CD4-positive, alpha-beta T cell (primary cell): ENCODE results near the gene ZNF516. TPM values are rescaled to one million over a fixed set of nuclear protein-coding genes. Genes with fewer than 3 reads are reported as not detected.

Experiments used
- ATAC-seq: fragments of 200-7000 bp; cut with Tn5 transposase; one replicate; pipeline ENCODE4 v1.10.0; 2022; ENCODE audit warnings: mild to moderate bottlenecking; ENCODE audit not compliant: poor library complexity
- CTCF ChIA-PET: fragments of 350-600 bp; sonication (Branson Sonifier 250); formaldehyde crosslinking; loops from one replicate; lab custom pipeline; 2021; ENCODE audit warnings: antibody characterized with exemption, inconsistent platforms; lab: Charles Lee
- POLR2A ChIA-PET: fragments of 350-600 bp; sonication (Branson Sonifier 250); formaldehyde crosslinking; loops from one replicate; lab custom pipeline; 2021; ENCODE audit warnings: antibody characterized with exemption, inconsistent platforms; lab: Charles Lee
- DNase-seq, 14 experiments: peaks; one replicate each; pipeline ENCODE4 v3.0.0-alpha.2; 2013 to 2020; ENCODE audit warnings: mixed read lengths in 2 of 14
- H3K27ac ChIP-seq, 2 donors: one replicate each; pipeline versions ENCODE4 v1.5.1 to v1.7.0; 2013; ENCODE audit warnings: low read length in 2 of 2, low read depth in 1 of 2, mild to moderate bottlenecking in 1 of 2
- H3K27me3 ChIP-seq, 2 experiments: 1 replicate in 1 of 2; 2 replicates in 1 of 2; pipeline versions ENCODE4 v1.6.1 to v1.7.0; 2013; ENCODE audit warnings: low read length in 2 of 2, control low read depth in 1 of 2, mild to moderate bottlenecking in 1 of 2, moderate library complexity in 1 of 2; ENCODE audit not compliant: insufficient read depth in 2 of 2, control insufficient read depth in 1 of 2
- H3K36me3 ChIP-seq: one replicate; pipeline ENCODE4 v1.6.1; 2013; ENCODE audit warnings: low read length, control low read depth; ENCODE audit not compliant: insufficient read depth
- H3K4me1 ChIP-seq: one replicate; pipeline ENCODE4 v1.6.1; 2013; ENCODE audit warnings: low read length, control low read depth; ENCODE audit not compliant: insufficient read depth
- H3K4me3 ChIP-seq: one replicate; pipeline ENCODE4 v1.5.1; 2013; ENCODE audit warnings: mild to moderate bottlenecking, low read length, moderate library complexity
- H3K9me3 ChIP-seq, 2 experiments: 1 replicate in 1 of 2; 2 replicates in 1 of 2; pipeline versions ENCODE4 v1.6.1 to v1.7.0; 2013; ENCODE audit warnings: low read length in 2 of 2, mild to moderate bottlenecking in 2 of 2, control low read depth in 1 of 2, moderate library complexity in 1 of 2; ENCODE audit not compliant: control insufficient read depth in 1 of 2, insufficient read depth in 1 of 2
- H3K27ac Mint-ChIP-seq: one replicate; pipeline ENCODE4 v1.8.0; 2020; ENCODE audit warnings: mixed read lengths
- H3K27me3 Mint-ChIP-seq: one replicate; pipeline ENCODE4 v1.8.0; 2021; ENCODE audit warnings: mixed read lengths
- H3K36me3 Mint-ChIP-seq: one replicate; pipeline ENCODE4 v1.8.0; 2021; ENCODE audit warnings: low read depth, mixed read lengths
- H3K4me1 Mint-ChIP-seq: one replicate; pipeline ENCODE4 v1.8.0; 2021; ENCODE audit warnings: low read depth, mixed read lengths
- H3K4me3 Mint-ChIP-seq: one replicate; pipeline ENCODE4 v1.8.0; 2020; ENCODE audit warnings: mild to moderate bottlenecking, mixed read lengths
- H3K9me3 Mint-ChIP-seq: one replicate; pipeline ENCODE4 v1.8.0; 2020; ENCODE audit warnings: mixed read lengths
- CTCF ChIP-seq: fragments of 200-600 bp; IDR thresholded peaks from one replicate; pipeline ENCODE4 v1.8.0; 2022; ENCODE audit warnings: antibody characterized with exemption, mild to moderate bottlenecking
- intact Hi-C, 2 experiments: fragments of 100-400 bp; cut with DNase I in 1 of 2; cut with micrococcal nuclease in 1 of 2; formaldehyde crosslinking; loops; one replicate each; pipeline versions ENCODE4 v1.15.1 to v1.9.0; 2023 to 2025; cut with DNase I, micrococcal nuclease
- total RNA-seq, 174 experiments: library from RNA in 2 of 174; stranded (reverse) in 2 of 174; gene quantifications; one replicate each; pipeline ENCODE4 v1.2.3 and lab custom pipeline; 2021 to 2026

ZNF516 gene
- total RNA-seq, 2 experiments from 2014 or later: 22.4 to 29.3 TPM

- CTCF ChIA-PET: no interaction called here
These were observed 159.0 kb downstream of the ZNF516 start for GRCh38 chr18:76335859-76336640.

GRCh38 chr18:76328140-76328539, 166.9 kb downstream of the ZNF516 start:
- peaks cover 17% of the 10 kb centered on the region for H3K27me3 Mint-ChIP-seq
- ATAC-seq (no peak), DNase-seq (no peak)
- Histone ChIP-seq H3K4me1 (no peaks in the 10 kb centered on the region), H3K9me3 (peaks cover 4 to 7% of the 10 kb centered on the region in 2 experiments), H3K27me3 (peaks cover 0 to 3% of the 10 kb centered on the region in 2 experiments), H3K27ac (no peak overlapping the region), H3K36me3 (no peaks in the 10 kb centered on the region), H3K4me3 (no peak overlapping the region)
- H3K4me3 Mint-ChIP-seq: no peak overlapping the region
- peaks cover 12% of the 10 kb centered on the region for H3K36me3 Mint-ChIP-seq
- H3K27ac Mint-ChIP-seq: no peak overlapping the region
- no peak for TF ChIP-seq CTCF
- POLR2A ChIA-PET: no interaction called here
- H3K9me3 Mint-ChIP-seq: peaks cover 19% of the 10 kb centered on the region
- intact Hi-C loops: no loop called here
- CTCF ChIA-PET: no interaction called here
- H3K4me1 Mint-ChIP-seq: no peaks in the 10 kb centered on the region

More at GRCh38 chr18:76335859-76336640, 159.0 kb downstream of the ZNF516 start:
- H3K4me3 Mint-ChIP-seq: no peak overlapping the region
- no peaks in the 10 kb centered on the region for H3K27me3 Mint-ChIP-seq
- TF ChIP-seq CTCF: no peak
- H3K9me3 Mint-ChIP-seq: peaks cover 6% of the 10 kb centered on the region
- POLR2A ChIA-PET: interaction anchor here (0.6 kb wide), 1 partner anchor 198 kb away, joined by 4 read pairs; no protein-coding TSS in a partner anchor
- no peaks in the 10 kb centered on the region for H3K36me3 ChIP-seq
- no peak overlapping the region for H3K4me3 ChIP-seq
- intact Hi-C loops: no loop called here
- no peaks in the 10 kb centered on the region for H3K27me3 ChIP-seq
- no peaks in the 10 kb centered on the region for H3K4me1 ChIP-seq
- DNase-seq (no peak), ATAC-seq (no peak)
- no peaks in the 10 kb centered on the region for H3K36me3 Mint-ChIP-seq
- no peaks in the 10 kb centered on the region for H3K4me1 Mint-ChIP-seq
- H3K9me3 ChIP-seq: peaks cover 4 to 9% of the 10 kb centered on the region in 2 experiments
- H3K27ac ChIP-seq: no peak overlapping the region
- H3K27ac Mint-ChIP-seq: no peak overlapping the region

- ChIA-PET CTCF (no interaction called here), POLR2A (no interaction called here)
- Histone ChIP-seq H3K27me3 (peaks cover 0 to 3% of the 10 kb centered on the region in 2 experiments), H3K36me3 (no peaks in the 10 kb centered on the region), H3K9me3 (peaks cover 4% of the 10 kb centered on the region in 2 experiments), H3K4me3 (no peak overlapping the region), H3K27ac (no peak overlapping the region), H3K4me1 (no peaks in the 10 kb centered on the region)
- Mint-ChIP-seq H3K27me3 (peaks cover 26% of the 10 kb centered on the region), H3K4me3 (no peak overlapping the region), H3K4me1 (no peaks in the 10 kb centered on the region), H3K36me3 (no peaks in the 10 kb centered on the region), H3K9me3 (no peaks in the 10 kb centered on the region), H3K27ac (no peak overlapping the region)
- ATAC-seq (no peak), DNase-seq (no peak)
- intact Hi-C loops: no loop called here
- no peak for TF ChIP-seq CTCF
These were observed 171.2 kb downstream of the ZNF516 start for GRCh38 chr18:76323891-76324290.
